HepG2 (cell line): ENCODE measurements around the gene FITM1. TPM values are rescaled to one million over a fixed set of nuclear protein-coding genes. Genes with fewer than 3 reads are reported as not detected.

ENCODE experiments used
- ARNTL ChIP-seq: sonication (generic); formaldehyde crosslinking; IDR thresholded peaks from 2 replicates; pipeline ENCODE4 v1.4.0; 2020; ENCODE audit warnings: mild to moderate bottlenecking, missing genetic modification reagents
- EED ChIP-seq: sonication (generic); formaldehyde crosslinking; IDR thresholded peaks from 2 replicates; pipeline ENCODE4 v1.5.0; 2020; ENCODE audit warnings: mild to moderate bottlenecking, missing genetic modification reagents
- FOXA1 ChIP-seq, 2 experiments: fragments of 450-650 bp in 1 of 2; sonication (generic) in 1 of 2; formaldehyde crosslinking in 1 of 2; IDR thresholded peaks; 2 replicates each; pipeline versions ENCODE4 v1.4.0 to v1.6.1; 2016 to 2020; ENCODE audit warnings: missing genetic modification reagents in 1 of 2
- ISL2 ChIP-seq: sonication (generic); formaldehyde crosslinking; IDR thresholded peaks from 2 replicates; pipeline ENCODE4 v1.5.0; 2020; ENCODE audit warnings: missing genetic modification reagents
- NR2C2 ChIP-seq: sonication (generic); formaldehyde crosslinking; IDR thresholded peaks from 2 replicates; pipeline ENCODE4 v1.4.0; 2020; ENCODE audit warnings: missing genetic modification reagents, mild to moderate bottlenecking, moderate library complexity, borderline replicate concordance
- NRL ChIP-seq: sonication (generic); formaldehyde crosslinking; IDR thresholded peaks from 2 replicates; pipeline ENCODE4 v1.5.0; 2020; ENCODE audit warnings: missing genetic modification reagents, mild to moderate bottlenecking, moderate library complexity, borderline replicate concordance
- PRPF4 ChIP-seq: fragments of 200-400 bp; formaldehyde crosslinking; IDR thresholded peaks from 2 replicates; pipeline ENCODE4 v1.6.1; 2016; ENCODE audit warnings: low read length, low read depth; ENCODE audit not compliant: poor library complexity, severe bottlenecking
- RBFOX2 ChIP-seq: fragments of 200-400 bp; formaldehyde crosslinking; IDR thresholded peaks from 2 replicates; pipeline ENCODE4 v1.6.1; 2017; ENCODE audit warnings: low read depth, mild to moderate bottlenecking, low read length
- RCOR2 ChIP-seq: IDR thresholded peaks from 2 replicates; pipeline ENCODE4 v1.6.1; 2016; ENCODE audit warnings: missing biosample characterization, missing genetic modification reagents
- YEATS4 ChIP-seq: sonication (generic); formaldehyde crosslinking; IDR thresholded peaks from 2 replicates; pipeline ENCODE4 v1.4.0; 2020; ENCODE audit warnings: missing genetic modification reagents, borderline replicate concordance
- ZNF75D ChIP-seq: sonication (generic); formaldehyde crosslinking; IDR thresholded peaks from 2 replicates; pipeline ENCODE4 v1.8.1; 2023; ENCODE audit warnings: missing genetic modification reagents, mild to moderate bottlenecking, borderline replicate concordance
- ZNF816 ChIP-seq: sonication (generic); formaldehyde crosslinking; IDR thresholded peaks from 2 replicates; pipeline ENCODE4 v1.8.0; 2022; ENCODE audit warnings: missing genetic modification reagents, mild to moderate bottlenecking, borderline replicate concordance
- polyA plus RNA-seq, 8 experiments: library from polyadenylated mRNA; depleted of rRNA in 3 of 8; stranded (reverse) in 7 of 8; unstranded in 1 of 8; fragments of >200 nt; fragmentation: Illumina TruSeq in 4 of 8; extraction: Trizol in 4 of 8; gene quantifications; 2 replicates each; pipeline versions ENCODE4 v1.2.1 to v1.2.3, GENCODE V29; 2011 to 2016; ENCODE audit warnings: low read depth in 4 of 8, missing spikeins in 1 of 8, mixed read lengths in 1 of 8; ENCODE audit not compliant: insufficient read depth in 1 of 8
- total RNA-seq, 5 experiments: library from RNA; depleted of rRNA; stranded (reverse); fragments of >200 nt; fragmentation: Illumina TruSeq; extraction: Trizol; gene quantifications; 2 replicates each; pipeline ENCODE4 v1.2.3, GENCODE V29; 2016; ENCODE audit warnings: low read depth in 1 of 5
- TF ChIP-seq, protein P1 (sequence below): sonication (generic); formaldehyde crosslinking; IDR thresholded peaks from 2 replicates; pipeline ENCODE4 v1.4.0; 2020; ENCODE audit warnings: mild to moderate bottlenecking, missing genetic modification reagents
- TF ChIP-seq, protein P2 (sequence below): sonication (generic); formaldehyde crosslinking; IDR thresholded peaks from 2 replicates; pipeline ENCODE4 v1.5.0; 2020; ENCODE audit warnings: missing genetic modification reagents
- TF ChIP-seq, protein P3 (sequence below): sonication (generic); formaldehyde crosslinking; conservative IDR thresholded peaks from 2 replicates; pipeline ENCODE4 v1.4.0; 2020; ENCODE audit warnings: missing genetic modification reagents
- TF ChIP-seq, protein P4 (sequence below), 2 experiments: IDR thresholded peaks; 2 replicates each; pipeline ENCODE4 v1.6.1; 2011 to 2012; ENCODE audit warnings: low read length in 2 of 2, borderline replicate concordance in 1 of 2, low read depth in 1 of 2, mild to moderate bottlenecking in 1 of 2, moderate library complexity in 1 of 2

FITM1 gene
- total and polyA plus RNA-seq, 2 of the 13 experiments (the other 11 are each of a cell fraction or from before 2014, with no cell fraction given): 2.7 to 5.8 TPM

DNA sequence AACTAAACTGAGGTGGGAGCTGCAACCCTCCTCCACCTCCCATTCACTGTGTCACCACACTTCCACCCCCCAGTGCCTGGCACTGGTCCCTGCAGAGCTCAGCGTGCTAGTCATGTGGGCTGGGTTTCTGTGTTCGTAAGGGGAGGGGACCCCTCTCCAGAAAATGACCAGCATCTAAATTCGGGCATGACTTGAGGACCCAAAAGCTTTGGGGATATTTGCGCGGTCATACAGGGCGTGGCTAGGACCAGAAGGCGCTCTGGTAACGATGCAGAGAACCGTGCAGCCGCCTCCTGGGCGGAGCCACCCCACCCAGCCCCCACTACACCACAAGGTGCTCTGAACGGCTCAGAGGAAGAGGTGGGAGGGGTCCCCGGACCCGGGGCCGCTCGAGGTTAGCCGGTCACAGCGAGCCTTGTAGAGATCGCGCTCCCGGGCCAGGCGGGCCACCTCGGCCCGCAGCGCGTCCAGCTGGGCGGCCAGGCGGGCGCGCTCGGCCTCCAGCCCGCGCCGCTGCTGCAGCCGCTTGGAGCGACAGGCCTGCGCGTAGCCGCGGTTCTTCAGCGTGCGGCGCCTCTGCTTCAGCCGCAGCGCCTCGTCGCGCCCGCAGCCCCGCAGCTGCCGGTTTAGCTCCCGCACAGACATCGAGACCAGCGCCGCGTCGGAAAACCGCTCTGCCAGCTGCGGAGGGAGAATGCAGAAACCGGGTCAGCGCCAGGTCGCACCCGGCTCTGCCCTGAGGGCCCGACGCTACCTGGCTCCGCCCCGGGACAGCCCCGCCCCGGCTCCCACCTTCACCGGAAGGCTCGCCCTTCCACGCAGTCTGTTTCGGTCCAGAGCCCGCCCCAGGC, 49.3 kb upstream of the FITM1 start (continued):
- TF ChIP-seq, protein P1, sequence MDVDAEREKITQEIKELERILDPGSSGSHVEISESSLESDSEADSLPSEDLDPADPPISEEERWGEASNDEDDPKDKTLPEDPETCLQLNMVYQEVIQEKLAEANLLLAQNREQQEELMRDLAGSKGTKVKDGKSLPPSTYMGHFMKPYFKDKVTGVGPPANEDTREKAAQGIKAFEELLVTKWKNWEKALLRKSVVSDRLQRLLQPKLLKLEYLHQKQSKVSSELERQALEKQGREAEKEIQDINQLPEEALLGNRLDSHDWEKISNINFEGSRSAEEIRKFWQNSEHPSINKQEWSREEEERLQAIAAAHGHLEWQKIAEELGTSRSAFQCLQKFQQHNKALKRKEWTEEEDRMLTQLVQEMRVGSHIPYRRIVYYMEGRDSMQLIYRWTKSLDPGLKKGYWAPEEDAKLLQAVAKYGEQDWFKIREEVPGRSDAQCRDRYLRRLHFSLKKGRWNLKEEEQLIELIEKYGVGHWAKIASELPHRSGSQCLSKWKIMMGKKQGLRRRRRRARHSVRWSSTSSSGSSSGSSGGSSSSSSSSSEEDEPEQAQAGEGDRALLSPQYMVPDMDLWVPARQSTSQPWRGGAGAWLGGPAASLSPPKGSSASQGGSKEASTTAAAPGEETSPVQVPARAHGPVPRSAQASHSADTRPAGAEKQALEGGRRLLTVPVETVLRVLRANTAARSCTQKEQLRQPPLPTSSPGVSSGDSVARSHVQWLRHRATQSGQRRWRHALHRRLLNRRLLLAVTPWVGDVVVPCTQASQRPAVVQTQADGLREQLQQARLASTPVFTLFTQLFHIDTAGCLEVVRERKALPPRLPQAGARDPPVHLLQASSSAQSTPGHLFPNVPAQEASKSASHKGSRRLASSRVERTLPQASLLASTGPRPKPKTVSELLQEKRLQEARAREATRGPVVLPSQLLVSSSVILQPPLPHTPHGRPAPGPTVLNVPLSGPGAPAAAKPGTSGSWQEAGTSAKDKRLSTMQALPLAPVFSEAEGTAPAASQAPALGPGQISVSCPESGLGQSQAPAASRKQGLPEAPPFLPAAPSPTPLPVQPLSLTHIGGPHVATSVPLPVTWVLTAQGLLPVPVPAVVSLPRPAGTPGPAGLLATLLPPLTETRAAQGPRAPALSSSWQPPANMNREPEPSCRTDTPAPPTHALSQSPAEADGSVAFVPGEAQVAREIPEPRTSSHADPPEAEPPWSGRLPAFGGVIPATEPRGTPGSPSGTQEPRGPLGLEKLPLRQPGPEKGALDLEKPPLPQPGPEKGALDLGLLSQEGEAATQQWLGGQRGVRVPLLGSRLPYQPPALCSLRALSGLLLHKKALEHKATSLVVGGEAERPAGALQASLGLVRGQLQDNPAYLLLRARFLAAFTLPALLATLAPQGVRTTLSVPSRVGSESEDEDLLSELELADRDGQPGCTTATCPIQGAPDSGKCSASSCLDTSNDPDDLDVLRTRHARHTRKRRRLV (CRISPR knock-in tag): no peak
- TF ChIP-seq FOXA1 (IDR thresholded peaks at IDR 0.05): no peak
- no peak for TF ChIP-seq FOXA1 (CRISPR knock-in tag; IDR thresholded peaks at IDR 0.05)
- TF ChIP-seq ARNTL (CRISPR knock-in tag): no peak
- TF ChIP-seq, protein P2, sequence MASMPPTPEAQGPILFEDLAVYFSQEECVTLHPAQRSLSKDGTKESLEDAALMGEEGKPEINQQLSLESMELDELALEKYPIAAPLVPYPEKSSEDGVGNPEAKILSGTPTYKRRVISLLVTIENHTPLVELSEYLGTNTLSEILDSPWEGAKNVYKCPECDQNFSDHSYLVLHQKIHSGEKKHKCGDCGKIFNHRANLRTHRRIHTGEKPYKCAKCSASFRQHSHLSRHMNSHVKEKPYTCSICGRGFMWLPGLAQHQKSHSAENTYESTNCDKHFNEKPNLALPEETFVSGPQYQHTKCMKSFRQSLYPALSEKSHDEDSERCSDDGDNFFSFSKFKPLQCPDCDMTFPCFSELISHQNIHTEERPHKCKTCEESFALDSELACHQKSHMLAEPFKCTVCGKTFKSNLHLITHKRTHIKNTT (CRISPR knock-in tag): no peak
- 0 out of 2 replicates have a peak, but pooled peaks have one; percentile 57 for TF ChIP-seq ISL2 (CRISPR knock-in tag)
- no peak for TF ChIP-seq ZNF816
- TF ChIP-seq, protein P3, sequence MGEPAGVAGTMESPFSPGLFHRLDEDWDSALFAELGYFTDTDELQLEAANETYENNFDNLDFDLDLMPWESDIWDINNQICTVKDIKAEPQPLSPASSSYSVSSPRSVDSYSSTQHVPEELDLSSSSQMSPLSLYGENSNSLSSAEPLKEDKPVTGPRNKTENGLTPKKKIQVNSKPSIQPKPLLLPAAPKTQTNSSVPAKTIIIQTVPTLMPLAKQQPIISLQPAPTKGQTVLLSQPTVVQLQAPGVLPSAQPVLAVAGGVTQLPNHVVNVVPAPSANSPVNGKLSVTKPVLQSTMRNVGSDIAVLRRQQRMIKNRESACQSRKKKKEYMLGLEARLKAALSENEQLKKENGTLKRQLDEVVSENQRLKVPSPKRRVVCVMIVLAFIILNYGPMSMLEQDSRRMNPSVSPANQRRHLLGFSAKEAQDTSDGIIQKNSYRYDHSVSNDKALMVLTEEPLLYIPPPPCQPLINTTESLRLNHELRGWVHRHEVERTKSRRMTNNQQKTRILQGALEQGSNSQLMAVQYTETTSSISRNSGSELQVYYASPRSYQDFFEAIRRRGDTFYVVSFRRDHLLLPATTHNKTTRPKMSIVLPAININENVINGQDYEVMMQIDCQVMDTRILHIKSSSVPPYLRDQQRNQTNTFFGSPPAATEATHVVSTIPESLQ (CRISPR knock-in tag): no peak
- peak; percentile 87 for TF ChIP-seq NRL (CRISPR knock-in tag)
- TF ChIP-seq ZNF75D (CRISPR knock-in tag): no peak
- TF ChIP-seq RBFOX2: peak; percentile 83
- TF ChIP-seq NR2C2 (CRISPR knock-in tag): no peak
- no peak for TF ChIP-seq EED (CRISPR knock-in tag)
- TF ChIP-seq PRPF4: no peak
- TF ChIP-seq, protein P4, sequence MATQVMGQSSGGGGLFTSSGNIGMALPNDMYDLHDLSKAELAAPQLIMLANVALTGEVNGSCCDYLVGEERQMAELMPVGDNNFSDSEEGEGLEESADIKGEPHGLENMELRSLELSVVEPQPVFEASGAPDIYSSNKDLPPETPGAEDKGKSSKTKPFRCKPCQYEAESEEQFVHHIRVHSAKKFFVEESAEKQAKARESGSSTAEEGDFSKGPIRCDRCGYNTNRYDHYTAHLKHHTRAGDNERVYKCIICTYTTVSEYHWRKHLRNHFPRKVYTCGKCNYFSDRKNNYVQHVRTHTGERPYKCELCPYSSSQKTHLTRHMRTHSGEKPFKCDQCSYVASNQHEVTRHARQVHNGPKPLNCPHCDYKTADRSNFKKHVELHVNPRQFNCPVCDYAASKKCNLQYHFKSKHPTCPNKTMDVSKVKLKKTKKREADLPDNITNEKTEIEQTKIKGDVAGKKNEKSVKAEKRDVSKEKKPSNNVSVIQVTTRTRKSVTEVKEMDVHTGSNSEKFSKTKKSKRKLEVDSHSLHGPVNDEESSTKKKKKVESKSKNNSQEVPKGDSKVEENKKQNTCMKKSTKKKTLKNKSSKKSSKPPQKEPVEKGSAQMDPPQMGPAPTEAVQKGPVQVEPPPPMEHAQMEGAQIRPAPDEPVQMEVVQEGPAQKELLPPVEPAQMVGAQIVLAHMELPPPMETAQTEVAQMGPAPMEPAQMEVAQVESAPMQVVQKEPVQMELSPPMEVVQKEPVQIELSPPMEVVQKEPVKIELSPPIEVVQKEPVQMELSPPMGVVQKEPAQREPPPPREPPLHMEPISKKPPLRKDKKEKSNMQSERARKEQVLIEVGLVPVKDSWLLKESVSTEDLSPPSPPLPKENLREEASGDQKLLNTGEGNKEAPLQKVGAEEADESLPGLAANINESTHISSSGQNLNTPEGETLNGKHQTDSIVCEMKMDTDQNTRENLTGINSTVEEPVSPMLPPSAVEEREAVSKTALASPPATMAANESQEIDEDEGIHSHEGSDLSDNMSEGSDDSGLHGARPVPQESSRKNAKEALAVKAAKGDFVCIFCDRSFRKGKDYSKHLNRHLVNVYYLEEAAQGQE (IDR thresholded peaks at IDR 0.05; ENCODE audit: borderline replicate concordance in 1 of 2, low read depth in 1 of 2, low read length in 2 of 2): no peak
- TF ChIP-seq RCOR2: no peak
- peak; percentile 68 for TF ChIP-seq YEATS4 (CRISPR knock-in tag)
